Keratinocyte (primary cell): Measurements from ENCODE around the gene MYBPC2. TPM values are rescaled to one million over a fixed set of nuclear protein-coding genes. Genes with fewer than 3 reads are reported as not detected.

Experiments used
- DNase-seq: peaks from one replicate; pipeline ENCODE4 v3.0.0-alpha.2; 2011; ENCODE audit warnings: low read depth, missing footprints, low spot score
- FAIRE-seq: peaks from 2 replicates; lab custom pipeline; 2011; peaks lifted over from hg19 to GRCh38; lab: Jason Lieb, UNC
- H2AFZ ChIP-seq: 2 replicates; pipeline ENCODE4 v1.6.0; 2012; ENCODE audit warnings: low read length, control low read depth, inconsistent platforms; ENCODE audit not compliant: control insufficient read depth
- H3K27ac ChIP-seq: 2 replicates; pipeline ENCODE4 v1.5.1; 2011; ENCODE audit warnings: low read length; ENCODE audit not compliant: control insufficient read depth, insufficient read depth
- H3K27me3 ChIP-seq: 3 replicates; pipeline ENCODE4 v1.6.0; 2011; ENCODE audit warnings: low read length; ENCODE audit not compliant: control insufficient read depth, insufficient read depth; ENCODE audit errors: extremely low read depth
- H3K36me3 ChIP-seq, 2 experiments: 2 replicates in 1 of 2; 3 replicates in 1 of 2; pipeline ENCODE4 v1.5.1; 2011; ENCODE audit warnings: low read length in 2 of 2, mild to moderate bottlenecking in 1 of 2; ENCODE audit not compliant: control insufficient read depth in 2 of 2, insufficient read depth in 2 of 2; ENCODE audit errors: extremely low read depth in 1 of 2
- H3K4me1 ChIP-seq: 3 replicates; pipeline ENCODE4 v1.5.1; 2011; ENCODE audit warnings: low read length; ENCODE audit not compliant: control insufficient read depth, insufficient read depth; ENCODE audit errors: extremely low read depth
- H3K4me2 ChIP-seq: 3 replicates; pipeline ENCODE4 v1.6.0; 2011; ENCODE audit warnings: low read depth, low read length; ENCODE audit not compliant: control insufficient read depth, insufficient read depth; ENCODE audit errors: extremely low read depth
- H3K4me3 ChIP-seq, 3 experiments: fragments of 200-600 bp in 1 of 3; sonication (generic) in 1 of 3; 2 replicates in 2 of 3; 3 replicates in 1 of 3; pipeline ENCODE4 v1.5.1; 2011 to 2016; ENCODE audit warnings: low read length in 3 of 3, mild to moderate bottlenecking in 3 of 3, control low read depth in 2 of 3, inconsistent platforms in 1 of 3, low read depth in 1 of 3, mixed read lengths in 1 of 3, mixed run types in 1 of 3, moderate library complexity in 1 of 3; ENCODE audit not compliant: control insufficient read depth in 2 of 3, insufficient read depth in 2 of 3; ENCODE audit errors: extremely low read depth in 1 of 3
- H3K79me2 ChIP-seq: 2 replicates; pipeline ENCODE4 v1.6.0; 2012; ENCODE audit warnings: low read length; ENCODE audit not compliant: control insufficient read depth, insufficient read depth
- H3K9ac ChIP-seq: 3 replicates; pipeline ENCODE4 v1.6.0; 2011; ENCODE audit warnings: low read length; ENCODE audit not compliant: control insufficient read depth, insufficient read depth; ENCODE audit errors: extremely low read depth
- H3K9me1 ChIP-seq: 3 replicates; pipeline ENCODE4 v1.6.0; 2011; ENCODE audit warnings: low read length; ENCODE audit not compliant: control insufficient read depth, insufficient read depth; ENCODE audit errors: extremely low read depth
- H3K9me3 ChIP-seq: 2 replicates; pipeline ENCODE4 v1.5.1; 2012; ENCODE audit warnings: low read depth, low read length; ENCODE audit not compliant: control insufficient read depth
- H4K20me1 ChIP-seq: 3 replicates; pipeline ENCODE4 v1.6.0; 2011; ENCODE audit warnings: low read length; ENCODE audit not compliant: control insufficient read depth, insufficient read depth; ENCODE audit errors: extremely low read depth
- CTCF ChIP-seq, 3 experiments: IDR thresholded peaks in 1 of 3; conservative IDR thresholded peaks in 1 of 3; optimal IDR thresholded peaks in 1 of 3; 2 replicates in 2 of 3; 3 replicates in 1 of 3; pipeline versions ENCODE3 to v1.5.1; 2011; ENCODE audit warnings: low read length in 3 of 3, mild to moderate bottlenecking in 3 of 3, moderate library complexity in 2 of 3, control low read depth in 1 of 3, inconsistent platforms in 1 of 3; ENCODE audit not compliant: insufficient read depth in 2 of 3; ENCODE audit errors: extremely low read depth in 1 of 3
- EZH2 ChIP-seq: IDR thresholded peaks from one replicate; pipeline ENCODE4 v1.6.1; 2012; ENCODE audit warnings: inconsistent platforms, mild to moderate bottlenecking, low read length, moderate library complexity
- dilution Hi-C: fragments of 300-500 bp; cut with MboI; formaldehyde crosslinking; loops from one replicate; pipeline ENCODE4 v1.7.0; 2020; ENCODE audit warnings: low sequenced_read_pairs; ENCODE audit not compliant: extremely low pct_ligation_motif_present
- polyA plus RNA-seq, 5 experiments: library from polyadenylated mRNA; depleted of rRNA in 3 of 5; stranded (reverse) in 3 of 5; stranded (forward) in 1 of 5; unstranded in 1 of 5; fragments of >200 nt; gene quantifications; 1 replicate in 1 of 5; 2 replicates in 3 of 5; 3 replicates in 1 of 5; pipeline versions ENCODE4 v1.2.1 to v1.2.3, GENCODE V29; 2011 to 2012; ENCODE audit warnings: missing spikeins in 2 of 5, low read depth in 1 of 5, low replicate concordance in 1 of 5

Gene MYBPC2
- polyA plus RNA-seq, 1 donor (not counting 4 experiments of a cell fraction or from before 2014, with no cell fraction given): not detected

GRCh38 chr19:50453243-50453642 is 20.6 kb downstream of the MYBPC2 start:
- Histone ChIP-seq H3K9me1 (no peaks in the 10 kb centered on the region), H3K27me3 (peaks cover 7% of the 10 kb centered on the region), H4K20me1 (no peaks in the 10 kb centered on the region), H3K9me3 (no peaks in the 10 kb centered on the region), H3K4me2 (no peak overlapping the region), H3K27ac (no peak overlapping the region), H3K36me3 (no peaks in the 10 kb centered on the region), H3K4me1 (no peaks in the 10 kb centered on the region), H3K4me3 (no peak overlapping the region), H3K79me2 (no peaks in the 10 kb centered on the region), H3K9ac (no peak overlapping the region), H2AFZ (no peak overlapping the region)
- dilution Hi-C loops: no loop called here
- DNase-seq: no peak
- no peak for FAIRE-seq
- no peak for TF ChIP-seq CTCF (optimal IDR thresholded peaks at IDR 0.05 in 1 of 3, IDR thresholded peaks at IDR 0.05 in 1 of 3, conservative IDR thresholded peaks at IDR 0.05 in 1 of 3; ENCODE audit: extremely low read depth in 1 of 3, insufficient read depth in 2 of 3, low read length in 3 of 3)
- no peak for TF ChIP-seq EZH2

GRCh38 chr19:50455992-50456391 is 23.3 kb downstream of the MYBPC2 start:
- Histone ChIP-seq H3K79me2 (no peaks in the 10 kb centered on the region), H3K4me3 (no peak overlapping the region), H3K27ac (no peak overlapping the region), H3K4me2 (no peak overlapping the region), H3K4me1 (no peaks in the 10 kb centered on the region), H3K9me3 (no peaks in the 10 kb centered on the region), H3K36me3 (no peaks in the 10 kb centered on the region), H3K27me3 (peaks cover 4% of the 10 kb centered on the region), H2AFZ (no peak overlapping the region), H4K20me1 (no peaks in the 10 kb centered on the region), H3K9me1 (no peaks in the 10 kb centered on the region), H3K9ac (no peak overlapping the region)
- dilution Hi-C loops: no loop called here
- TF ChIP-seq EZH2: no peak
- no peak for TF ChIP-seq CTCF (optimal IDR thresholded peaks at IDR 0.05 in 1 of 3, IDR thresholded peaks at IDR 0.05 in 1 of 3, conservative IDR thresholded peaks at IDR 0.05 in 1 of 3; ENCODE audit: extremely low read depth in 1 of 3, insufficient read depth in 2 of 3, low read length in 3 of 3)
- DNase-seq (no peak), FAIRE-seq (no peak)
